Measurements from ENCODE around the gene ZNF200. TPM values are rescaled to one million over a fixed set of nuclear protein-coding genes. Genes with fewer than 3 reads are reported as not detected.

Gene ZNF200
- total and polyA plus RNA-seq, 2 of the 13 experiments (the other 11 are each of a cell fraction or from before 2014, with no cell fraction given) = 3.5 to 16.5 TPM

DNA sequence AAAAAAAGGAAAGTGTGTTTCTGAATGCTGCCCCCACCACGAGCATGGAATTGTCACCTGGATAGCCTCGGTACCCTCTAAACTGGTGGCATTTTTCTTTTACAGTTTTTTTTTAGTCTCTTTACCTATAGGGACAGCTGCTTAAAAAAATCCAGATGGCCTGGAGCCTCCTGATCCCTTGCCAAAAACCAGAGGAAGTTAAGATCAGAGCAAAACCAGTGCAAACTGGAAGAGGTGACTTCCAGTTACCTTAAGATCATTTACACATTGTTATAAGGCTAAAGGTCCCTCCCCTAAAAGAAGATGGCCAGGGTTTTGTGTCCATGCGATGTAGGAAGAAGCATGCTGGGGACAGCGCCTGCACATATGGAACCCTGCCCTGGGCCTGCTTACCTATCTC is 18.0 kb upstream of the ZNF200 start:
- Histone ChIP-seq H3K4me1 (ENCODE audit: insufficient read depth, low read length) (peaks cover 16% of the 10 kb centered on the region; the same call in 1 of the 2 replicates), H4K20me1 (ENCODE audit: insufficient read depth, low read length) (no peaks in the 10 kb centered on the region), H3K27ac (ENCODE audit: extremely low read length, insufficient read depth, low read length) (no peak overlapping the region), H2AFZ (ENCODE audit: low read length) (no peak overlapping the region), H3K79me2 (ENCODE audit: insufficient read depth, low read length) (no peaks in the 10 kb centered on the region), H3K9me3 (ENCODE audit: low read length) (no peaks in the 10 kb centered on the region), H3K9ac (ENCODE audit: insufficient read depth, low read depth, low read length) (no peak overlapping the region), H3K27me3 (ENCODE audit: control insufficient read depth in 1 of 2, insufficient read depth in 2 of 2, low read length in 2 of 2) (peaks cover 11 to 53% of the 10 kb centered on the region in 2 experiments; a peak in 4 of 5 replicates), H3K4me3 (replicated peaks in 1 of 3; ENCODE audit: insufficient read depth in 1 of 3, low read depth in 2 of 3, low read length in 3 of 3) (no peak overlapping the region), H3K36me3 (replicated peaks in 1 of 2; ENCODE audit: control insufficient read depth in 1 of 2, insufficient read depth in 2 of 2, low read length in 2 of 2) (no peaks in the 10 kb centered on the region), H3K4me2 (ENCODE audit: low read depth, low read length) (no peak overlapping the region)
- TF ChIP-seq ZSCAN25 (CRISPR knock-in tag; IDR thresholded peaks at IDR 0.05) = no peak
- no peak for TF ChIP-seq XRCC5 (optimal IDR thresholded peaks at IDR 0.05; ENCODE audit: low read length)
- TF ChIP-seq, protein P1, sequence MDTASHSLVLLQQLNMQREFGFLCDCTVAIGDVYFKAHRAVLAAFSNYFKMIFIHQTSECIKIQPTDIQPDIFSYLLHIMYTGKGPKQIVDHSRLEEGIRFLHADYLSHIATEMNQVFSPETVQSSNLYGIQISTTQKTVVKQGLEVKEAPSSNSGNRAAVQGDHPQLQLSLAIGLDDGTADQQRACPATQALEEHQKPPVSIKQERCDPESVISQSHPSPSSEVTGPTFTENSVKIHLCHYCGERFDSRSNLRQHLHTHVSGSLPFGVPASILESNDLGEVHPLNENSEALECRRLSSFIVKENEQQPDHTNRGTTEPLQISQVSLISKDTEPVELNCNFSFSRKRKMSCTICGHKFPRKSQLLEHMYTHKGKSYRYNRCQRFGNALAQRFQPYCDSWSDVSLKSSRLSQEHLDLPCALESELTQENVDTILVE (CRISPR knock-in tag; IDR thresholded peaks at IDR 0.05) = no peak
- TF ChIP-seq CHD2 (IDR thresholded peaks at IDR 0.05; ENCODE audit: low read depth, low read length) = no peak
- no peak for TF ChIP-seq ZNF607 (CRISPR knock-in tag; IDR thresholded peaks at IDR 0.05; ENCODE audit: borderline replicate concordance)
- TF ChIP-seq RORA (CRISPR knock-in tag; IDR thresholded peaks at IDR 0.05) = no peak
- 33% methylated on average over 4 of the region's 4 CpGs for WGBS (ENCODE audit: low lambda C conversion rate)
- POLR2A ChIA-PET = no interaction called here
- DNase-seq (ENCODE audit: low spot score) = no peak
- CTCF ChIA-PET (ENCODE audit: low intra/inter-chr PET ratio, low total read pairs) = no interaction called here
- FAIRE-seq = no peak
- in situ Hi-C loops (cut with HindIII; ENCODE audit: extremely low pct_ligation_motif_present, low pct_unique_long_range_greater_than_20kb) = no loop called here
- ATAC-seq = no peak
- BruUV-seq (replicated peaks) = no TSS peak
- intact Hi-C loops (cut with micrococcal nuclease; ENCODE audit: unreplicated experiment) = no loop called here

DNA sequence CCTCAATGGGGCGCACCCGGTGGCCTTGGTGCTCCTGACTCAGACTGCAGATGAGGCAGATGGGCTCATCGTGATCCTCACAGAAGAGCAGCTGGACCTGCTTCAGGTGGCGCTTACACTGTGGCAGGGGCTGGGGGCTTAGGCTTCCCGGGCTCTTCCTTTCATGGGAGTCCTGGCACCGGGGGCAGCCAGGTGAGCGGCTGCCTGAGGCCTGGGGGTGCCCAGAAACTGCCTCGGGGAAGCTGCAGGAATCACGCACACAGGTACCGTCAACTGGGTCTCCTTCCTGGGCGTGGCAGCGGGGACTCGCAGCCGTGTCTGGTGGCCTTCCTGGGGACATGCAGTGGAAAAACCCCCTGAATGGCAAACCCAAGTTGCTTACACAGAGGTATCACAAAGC is 14.5 kb upstream of the ZNF200 start:
- CTCF ChIA-PET (ENCODE audit: low intra/inter-chr PET ratio, low total read pairs) = no interaction called here
- Histone ChIP-seq H3K27ac (ENCODE audit: extremely low read length, insufficient read depth, low read length) (no peak overlapping the region), H2AFZ (ENCODE audit: low read length) (no peak overlapping the region), H3K79me2 (ENCODE audit: insufficient read depth, low read length) (no peaks in the 10 kb centered on the region), H3K4me1 (ENCODE audit: insufficient read depth, low read length) (peaks cover 16% of the 10 kb centered on the region), H3K4me2 (ENCODE audit: low read depth, low read length) (no peak overlapping the region), H3K4me3 (replicated peaks in 1 of 3; ENCODE audit: insufficient read depth in 1 of 3, low read depth in 2 of 3, low read length in 3 of 3) (no peak overlapping the region), H4K20me1 (ENCODE audit: insufficient read depth, low read length) (no peaks in the 10 kb centered on the region), H3K9me3 (ENCODE audit: low read length) (no peaks in the 10 kb centered on the region), H3K36me3 (replicated peaks in 1 of 2; ENCODE audit: control insufficient read depth in 1 of 2, insufficient read depth in 2 of 2, low read length in 2 of 2) (no peaks in the 10 kb centered on the region), H3K27me3 (ENCODE audit: control insufficient read depth in 1 of 2, insufficient read depth in 2 of 2, low read length in 2 of 2) (peaks cover 6 to 39% of the 10 kb centered on the region in 2 experiments; a peak in 4 of 5 replicates), H3K9ac (ENCODE audit: insufficient read depth, low read depth, low read length) (no peak overlapping the region)
- in situ Hi-C loops (cut with HindIII; ENCODE audit: extremely low pct_ligation_motif_present, low pct_unique_long_range_greater_than_20kb) = no loop called here
- no peak for TF ChIP-seq MAZ (IDR thresholded peaks at IDR 0.05; ENCODE audit: borderline replicate concordance, low read depth, low read length)
- no peak for TF ChIP-seq MAZ (CRISPR knock-in tag; IDR thresholded peaks at IDR 0.05; ENCODE audit: low read depth)
- intact Hi-C loops (cut with micrococcal nuclease; ENCODE audit: unreplicated experiment) = no loop called here
- POLR2A ChIA-PET = interaction anchor here (1.6 kb wide), 1 partner anchor 10 kb away, joined by 5 read pairs; no protein-coding TSS in a partner anchor
- DNase-seq (ENCODE audit: low spot score) (no peak), FAIRE-seq (no peak), ATAC-seq (no peak)
- no TSS peak for BruUV-seq (replicated peaks)
- WGBS (ENCODE audit: low lambda C conversion rate) = no CpG with 5 or more reads among the region's 14 CpGs

Measured in HepG2 (cell line).